Activated CD8-positive, alpha-beta memory T cell treated with anti-CD3 and anti-CD28 coated beads, Interleukin-2, amount 50 U/mL, for 48 hours (primary cell): Measurements from ENCODE around the gene TMEM184C.

Source experiments
- DNase-seq: peaks from one replicate; pipeline ENCODE4 v3.0.0-alpha.2; 2020

Gene TMEM184C

DNA sequence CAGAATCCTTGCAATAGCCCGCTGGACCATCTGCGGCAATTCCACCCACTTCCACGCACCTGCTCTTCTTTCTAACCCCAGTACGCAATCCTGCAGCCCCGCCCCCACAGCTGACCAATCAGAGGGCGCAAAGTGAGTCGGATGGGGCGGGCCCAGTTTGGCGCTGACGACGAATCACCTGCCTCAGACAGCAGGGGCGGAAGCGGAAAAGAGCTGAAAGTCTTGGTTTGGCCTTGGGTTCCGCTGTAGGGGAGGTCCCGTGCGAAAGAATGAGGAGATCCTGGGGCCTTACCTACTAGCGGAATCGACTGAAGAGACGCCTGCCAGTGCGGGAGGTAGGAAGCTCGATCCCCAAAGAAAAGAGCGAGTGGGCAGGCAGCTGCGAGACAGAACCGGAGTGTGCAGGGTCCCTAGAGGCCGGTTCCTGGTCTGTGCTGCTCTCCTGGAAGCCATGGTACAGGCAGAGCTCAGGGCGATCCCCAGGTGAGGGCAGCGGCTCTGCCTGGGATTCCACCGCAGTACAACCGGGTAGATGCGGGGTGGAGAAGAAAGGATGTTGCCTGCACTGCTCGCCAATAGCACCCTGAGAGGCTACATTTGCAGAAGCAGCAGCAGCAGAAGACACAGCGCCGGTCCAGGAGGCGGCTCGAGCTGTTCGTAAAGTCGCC, at the start of gene TMEM184C:
TSS of gene TMEM184C (plus strand) at position 225 of the 668 bp plus-strand sequence. CDS start 560 bp downstream, outside the sequence.
- DNase-seq, result peak; percentile 98

DNA sequence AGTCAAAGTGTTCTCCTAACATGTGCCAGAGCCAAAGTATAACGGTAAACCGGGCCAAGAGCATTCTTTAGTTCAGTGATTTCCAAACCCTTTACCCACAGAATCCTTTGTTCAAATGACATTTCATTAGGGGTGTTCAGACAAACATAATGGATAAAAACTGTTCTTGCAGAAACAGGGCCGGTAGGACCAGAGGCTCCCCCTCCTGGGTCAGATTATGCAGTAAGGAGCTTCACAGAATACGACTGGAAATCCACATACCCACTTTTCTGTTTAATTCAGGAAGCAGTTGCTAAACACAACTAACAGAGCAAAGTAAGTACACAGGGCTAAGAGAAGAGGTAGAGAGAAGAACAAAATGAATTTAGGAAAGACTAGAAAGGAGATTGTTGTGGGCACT, 46.6 kb upstream of the TMEM184C start:
- no peak for DNase-seq

DNA sequence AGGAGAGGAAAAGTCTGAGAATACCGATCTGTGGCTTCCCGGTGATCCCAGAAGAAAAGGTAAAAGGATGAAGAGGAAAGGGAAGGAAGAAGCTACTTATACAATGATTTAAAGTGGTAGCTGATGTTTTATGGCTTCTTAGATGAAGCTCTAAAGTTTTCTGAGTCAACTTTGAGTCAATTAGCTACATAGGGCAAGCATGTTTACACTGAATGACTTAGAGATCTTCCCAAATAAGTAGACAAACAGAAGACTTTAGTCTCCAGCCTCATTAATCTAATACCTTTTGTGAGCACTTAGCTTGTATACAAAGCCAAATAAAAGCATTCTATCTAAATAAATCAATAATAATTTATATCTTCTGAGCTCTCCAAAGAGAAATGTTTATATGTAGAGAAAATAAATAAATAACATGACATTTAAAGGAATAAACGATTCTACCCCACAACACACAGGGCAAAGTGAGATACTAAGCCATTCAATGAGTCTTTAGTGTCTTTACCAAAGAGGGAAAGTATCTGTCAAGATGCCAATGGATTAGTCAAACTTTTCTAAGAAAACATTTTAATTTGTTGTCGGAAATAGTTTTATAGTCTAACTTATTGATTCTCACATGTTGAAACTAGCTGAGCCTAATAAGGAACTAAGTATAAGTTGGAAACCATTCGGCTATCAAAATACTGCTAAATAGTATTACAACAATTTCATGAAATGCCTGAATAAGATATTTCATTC, 46.0 kb upstream of the TMEM184C start:
- DNase-seq, result no peak

DNA sequence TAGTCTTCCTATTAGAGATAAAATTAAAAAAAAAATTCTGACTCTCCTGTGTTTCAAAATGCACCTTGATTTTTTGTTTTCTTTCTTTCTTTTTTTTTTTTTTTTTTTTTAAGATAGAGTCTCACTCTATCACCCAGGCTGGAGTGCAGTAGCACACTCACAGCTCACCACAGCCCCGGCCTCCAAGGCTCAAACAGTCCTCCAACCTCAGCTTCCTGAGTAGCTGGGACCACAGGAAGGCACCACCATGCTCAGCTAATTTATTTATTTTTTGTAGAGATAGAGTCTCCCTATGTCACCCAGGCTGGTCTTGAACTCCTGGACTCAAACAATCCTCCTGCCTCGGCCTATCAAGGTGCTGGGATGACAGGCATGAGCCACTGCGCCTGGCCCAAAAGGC, 41.1 kb upstream of the TMEM184C start:
- DNase-seq, result no peak

DNA sequence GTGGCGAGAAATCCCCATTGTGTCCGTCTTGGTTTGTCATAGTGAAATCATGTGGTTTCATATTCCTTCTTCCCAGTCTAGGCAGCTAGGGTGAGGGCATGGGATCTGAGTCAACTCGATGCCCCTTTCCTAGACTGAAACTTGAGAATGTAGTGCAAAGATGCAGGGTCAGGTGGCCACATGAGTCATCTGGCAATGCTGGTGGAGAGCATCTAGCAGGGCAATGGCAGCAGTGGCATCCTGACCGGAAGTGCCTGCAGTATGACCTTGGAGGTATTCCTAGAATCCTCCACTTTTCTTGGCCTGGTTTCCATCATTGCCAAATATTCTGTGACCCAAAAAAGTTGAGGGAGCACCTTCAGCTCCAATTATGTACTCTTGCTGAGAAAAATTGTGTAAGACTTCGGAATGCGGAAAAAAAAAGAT, 39.1 kb upstream of the TMEM184C start:
- no peak for DNase-seq

DNA sequence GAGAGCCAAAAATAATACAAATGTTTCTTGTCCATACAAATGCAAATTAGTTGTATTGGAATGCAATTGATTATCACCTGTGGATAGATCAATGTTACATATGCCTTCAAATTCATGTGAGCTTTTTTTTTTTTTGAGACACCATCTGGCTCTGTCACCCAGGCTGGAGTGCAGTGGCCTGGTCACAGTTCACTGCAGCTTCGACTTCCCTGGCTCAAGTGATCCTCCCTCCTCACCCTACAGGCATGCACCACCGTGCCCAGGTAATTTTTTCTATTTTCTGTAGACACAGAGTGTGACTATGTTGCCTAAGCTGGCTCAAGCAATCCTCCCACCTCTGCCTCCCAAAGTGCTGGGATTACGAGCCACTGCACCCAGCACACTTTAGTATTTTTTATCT, 38.6 kb upstream of the TMEM184C start:
- DNase-seq, result no peak

DNA sequence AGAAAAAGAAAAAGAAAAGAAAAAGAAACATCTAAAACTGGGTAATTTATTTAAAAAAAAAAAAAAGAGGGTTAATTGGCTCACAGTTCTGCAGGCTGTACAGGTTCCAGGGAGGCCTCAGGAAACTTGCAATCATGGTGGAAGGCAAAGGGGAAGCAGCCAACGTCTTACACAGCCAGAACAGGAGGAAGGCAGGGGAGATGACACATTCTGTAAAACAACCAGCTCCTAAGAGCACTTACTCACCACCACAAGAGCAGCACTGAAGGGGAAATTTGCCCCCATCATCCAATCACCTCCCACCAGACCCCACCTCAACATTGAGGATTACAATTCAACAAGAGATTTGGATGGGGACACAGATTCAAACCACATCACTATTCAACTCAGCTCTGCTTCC, 36.8 kb upstream of the TMEM184C start:
- no peak for DNase-seq

DNA sequence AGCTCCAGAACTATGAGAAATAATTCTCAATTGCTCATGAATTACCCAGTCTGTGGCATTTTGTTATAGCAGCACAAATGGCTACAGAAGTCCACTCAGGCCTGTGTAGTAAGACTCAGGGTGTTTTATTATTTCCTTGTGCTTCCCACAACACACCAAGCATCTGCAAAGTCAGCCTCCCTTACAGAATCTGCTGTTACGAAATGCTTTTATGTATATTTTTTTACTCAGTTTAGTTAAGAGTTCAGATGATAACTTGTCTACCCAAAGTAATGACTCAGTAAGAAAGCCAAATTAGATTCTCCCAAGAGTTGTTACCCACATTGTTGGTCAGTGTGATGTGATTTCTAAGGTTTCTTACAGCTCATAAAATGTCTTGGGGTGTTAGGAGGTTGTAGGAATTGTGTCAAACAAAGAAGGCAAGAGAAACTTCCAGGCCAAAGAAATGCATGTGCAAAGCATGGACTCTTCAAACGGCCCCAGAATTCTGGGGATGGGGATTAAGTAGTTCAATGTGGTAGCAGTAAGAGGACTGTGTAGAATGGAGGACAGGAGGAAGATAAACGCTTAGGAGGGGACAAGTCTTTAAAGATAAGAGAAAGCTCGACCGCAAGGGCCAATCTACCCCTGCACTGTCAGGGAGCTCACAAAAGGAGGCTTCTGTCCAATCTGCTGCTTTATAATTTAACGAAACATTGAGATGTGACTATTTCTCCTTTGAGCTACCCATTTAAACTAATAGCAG, 35.4 kb upstream of the TMEM184C start:
- DNase-seq, result no peak

DNA sequence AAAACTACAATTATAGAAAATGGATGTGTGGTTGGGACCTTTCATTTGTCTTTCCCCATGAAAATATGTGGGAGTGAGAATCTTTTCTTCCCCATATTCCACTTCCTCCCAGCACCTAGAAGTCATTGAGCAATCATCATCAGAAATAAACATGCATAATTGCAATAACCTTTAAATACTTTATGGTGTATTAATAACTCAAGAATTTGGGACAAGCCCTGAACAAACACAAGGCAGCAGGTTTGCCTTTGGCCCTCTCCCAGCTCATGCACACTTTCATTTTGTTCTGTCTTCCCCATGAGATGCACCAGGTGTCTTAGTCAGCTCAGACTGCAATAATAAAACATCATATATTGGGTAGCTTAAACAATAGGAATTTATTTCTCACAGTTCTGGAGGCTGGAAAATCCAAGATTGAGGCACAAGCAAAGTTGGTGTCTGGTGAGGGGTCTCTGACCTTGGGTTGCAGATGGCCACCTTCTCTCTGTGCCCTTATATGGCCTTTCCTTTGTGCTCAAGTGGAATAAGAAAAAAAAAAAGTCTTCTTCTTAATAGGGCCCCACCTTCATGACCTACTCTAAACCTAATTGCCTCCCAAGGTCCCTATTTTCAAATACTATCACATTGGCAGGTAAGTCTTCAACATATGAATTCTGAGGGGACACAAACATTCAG, 34.7 kb upstream of the TMEM184C start:
- DNase-seq, result no peak

DNA sequence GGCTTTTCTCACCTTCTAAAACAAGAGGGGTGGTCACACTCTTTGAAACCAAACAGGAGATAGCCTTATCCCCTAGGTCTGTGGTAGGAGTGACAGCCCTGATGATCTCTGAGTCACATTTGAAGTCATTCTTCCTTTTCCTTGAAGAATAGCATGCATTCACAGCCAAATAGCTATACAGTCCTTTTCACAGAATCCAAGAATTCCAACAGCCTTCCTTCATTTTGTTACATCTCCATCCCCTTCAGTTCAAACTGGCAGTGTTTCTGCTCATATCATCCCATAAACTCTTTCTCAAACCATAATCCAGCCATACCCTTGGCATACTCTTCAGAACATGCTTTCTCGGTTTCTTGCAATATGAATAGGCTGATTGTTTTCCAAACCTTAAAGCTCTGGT, 33.3 kb upstream of the TMEM184C start:
- no peak for DNase-seq

DNA sequence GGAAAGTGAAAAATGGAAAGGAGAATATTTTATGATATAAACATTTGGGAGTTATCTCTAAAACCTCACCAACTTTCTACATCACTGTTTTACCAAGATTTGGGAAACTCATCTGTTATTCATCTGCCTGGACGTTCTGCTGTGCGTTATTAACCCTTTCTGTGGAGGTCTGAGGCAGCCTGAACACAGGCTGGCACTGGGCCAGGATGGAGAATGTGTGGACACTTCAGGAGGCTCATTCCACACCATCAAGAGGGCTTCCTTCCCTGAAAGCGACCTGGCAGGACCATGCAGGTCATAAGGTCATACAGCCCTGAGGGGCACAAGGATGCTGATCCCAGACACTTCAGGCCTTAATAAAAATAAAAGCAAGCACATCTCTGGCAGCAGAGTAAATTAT, 31.2 kb upstream of the TMEM184C start:
- DNase-seq, result no peak

DNA sequence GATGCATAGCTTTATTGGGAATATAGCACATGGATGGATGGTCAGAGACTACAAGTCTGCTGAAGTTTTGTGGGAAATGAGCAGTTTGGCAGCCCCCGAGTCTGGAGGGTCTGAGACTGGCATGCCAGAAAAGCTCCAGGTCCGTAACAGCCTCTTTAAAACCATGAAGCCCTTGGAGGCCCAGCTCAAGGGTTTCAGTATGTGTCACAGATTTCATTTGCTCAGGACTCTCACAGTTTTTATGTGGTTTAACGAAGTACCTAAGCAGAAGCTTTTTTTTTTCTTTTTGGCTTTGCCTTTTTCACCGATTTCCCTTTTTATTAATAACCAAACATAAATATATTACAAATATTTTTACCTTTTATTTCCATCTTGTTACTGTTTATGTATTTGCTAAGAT, 30.6 kb upstream of the TMEM184C start:
- DNase-seq, result no peak

DNA sequence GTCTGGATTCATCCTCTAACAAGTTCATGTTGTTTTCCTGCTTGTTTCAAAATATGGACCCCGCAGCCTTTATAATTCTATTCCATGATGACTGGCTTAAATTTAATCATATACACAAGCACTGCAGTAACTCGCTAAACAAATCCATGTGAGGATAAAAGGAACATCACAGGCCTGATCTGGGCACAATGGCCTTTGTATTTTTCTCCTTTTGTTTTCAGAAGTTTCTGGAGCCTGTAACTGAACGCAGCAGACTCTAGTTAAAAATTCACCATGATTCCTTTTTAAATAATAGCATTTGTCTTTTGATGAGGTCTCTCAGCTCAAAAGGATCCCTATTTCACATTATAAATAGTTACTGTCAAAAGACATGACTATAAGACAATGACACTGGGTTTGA, 30.2 kb upstream of the TMEM184C start:
- no peak for DNase-seq

DNA sequence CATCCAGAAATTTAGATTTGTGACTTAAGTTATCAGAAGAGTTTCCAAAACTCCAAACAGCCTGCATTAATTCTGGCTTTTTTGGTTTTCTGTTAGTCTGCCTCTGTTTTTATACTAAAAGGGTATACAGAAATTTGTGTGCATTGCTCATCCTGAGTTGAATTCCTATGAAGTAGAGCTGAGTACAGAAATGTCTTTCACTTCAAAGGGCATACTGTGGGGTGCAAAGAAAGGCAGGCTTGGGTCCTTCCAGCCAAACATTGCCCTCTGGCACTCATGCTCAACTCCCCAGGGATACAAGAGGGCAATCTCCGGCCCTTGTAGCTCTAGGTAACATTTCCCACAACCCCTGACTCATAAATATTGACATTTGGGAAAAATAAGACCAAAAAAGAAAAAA, 27.6 kb upstream of the TMEM184C start:
- no peak for DNase-seq

DNA sequence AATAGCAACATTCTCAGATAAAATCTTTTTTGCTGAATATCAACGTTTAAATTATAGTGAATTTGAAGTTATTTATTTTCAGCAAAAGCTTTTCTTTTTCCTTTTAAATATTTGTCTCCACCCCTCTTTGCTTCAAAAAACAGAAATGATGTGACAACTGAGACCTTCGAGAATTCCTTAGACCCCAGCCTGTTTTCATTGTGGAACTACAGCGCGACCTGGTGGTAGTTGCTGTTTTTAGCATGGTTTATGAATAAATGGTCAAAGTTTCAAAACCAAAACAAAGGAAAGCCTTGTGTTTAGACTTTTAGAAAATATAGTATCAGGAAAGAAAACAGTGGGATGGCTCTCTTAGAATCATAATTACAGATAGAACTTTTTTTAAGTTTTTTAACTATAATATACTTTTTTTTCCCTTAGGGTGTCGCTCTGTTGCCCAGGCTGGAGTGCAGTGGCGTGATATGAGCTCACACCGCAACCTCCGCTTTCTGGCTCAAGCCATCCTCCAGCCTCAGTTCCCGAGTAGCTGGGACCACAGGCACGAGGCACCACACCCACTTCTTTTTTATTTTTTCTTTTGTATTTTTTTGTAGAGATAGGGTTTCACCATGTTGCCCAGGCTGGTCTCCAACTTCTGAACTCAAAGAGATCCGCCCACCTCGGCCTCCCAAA, 26.8 kb upstream of the TMEM184C start:
- peak; percentile 71 for DNase-seq

DNA sequence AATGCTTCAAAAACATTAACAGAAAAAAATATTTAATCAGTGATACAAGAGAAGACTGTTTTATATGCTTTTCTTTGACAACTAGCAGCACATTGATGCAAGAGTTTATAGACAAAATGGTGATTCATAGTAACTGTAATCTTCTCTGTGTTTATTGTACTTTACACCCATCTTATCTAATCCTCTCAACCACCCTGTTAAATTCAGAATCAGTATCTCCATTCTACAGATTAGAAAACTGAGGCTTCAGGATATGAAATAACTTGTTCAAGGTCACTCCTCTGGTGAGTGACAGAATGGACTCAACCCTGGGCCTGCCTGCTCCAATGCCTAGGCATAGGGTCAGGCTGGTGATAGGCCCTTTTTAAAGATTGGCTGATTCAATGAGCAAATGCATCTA, 26.1 kb upstream of the TMEM184C start:
- no peak for DNase-seq

DNA sequence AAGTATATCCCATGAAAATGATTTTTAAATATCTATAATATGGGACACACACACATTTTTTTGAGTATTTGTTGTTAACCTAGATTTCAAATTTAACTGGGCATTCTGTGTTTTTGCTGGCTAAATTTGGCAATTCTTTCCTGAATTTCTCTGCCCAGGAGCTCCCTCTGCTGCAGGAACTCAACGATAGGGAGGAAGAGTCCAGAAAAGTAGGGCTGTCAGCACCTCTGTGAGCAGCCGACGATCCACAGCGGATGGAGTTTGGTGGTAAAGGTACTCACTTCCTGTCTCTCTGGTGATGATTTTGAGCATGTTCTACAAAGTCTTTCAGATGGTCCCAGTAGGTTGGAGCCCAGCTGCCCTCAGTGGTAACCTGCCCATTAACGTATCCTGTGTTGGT, 23.1 kb upstream of the TMEM184C start:
- DNase-seq, result no peak

DNA sequence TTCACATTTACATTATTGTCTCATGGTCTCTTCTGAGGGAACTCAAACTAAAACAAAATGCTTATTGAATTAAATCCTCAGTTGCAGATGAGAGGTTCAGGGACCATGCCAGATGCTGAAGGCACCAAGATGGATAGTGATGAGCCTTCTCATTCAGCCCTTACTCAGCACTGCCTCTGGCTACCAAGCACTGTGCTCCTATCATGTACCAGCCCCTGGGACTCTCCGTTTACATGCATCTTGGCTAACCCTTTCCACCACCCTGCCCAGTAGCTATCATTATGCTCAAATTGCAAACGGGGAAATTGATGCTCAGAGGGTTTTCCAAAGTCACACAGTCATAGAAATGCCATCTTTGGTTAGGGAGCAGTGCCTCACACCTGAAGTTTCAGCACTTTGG, 22.6 kb upstream of the TMEM184C start:
- no peak for DNase-seq

DNA sequence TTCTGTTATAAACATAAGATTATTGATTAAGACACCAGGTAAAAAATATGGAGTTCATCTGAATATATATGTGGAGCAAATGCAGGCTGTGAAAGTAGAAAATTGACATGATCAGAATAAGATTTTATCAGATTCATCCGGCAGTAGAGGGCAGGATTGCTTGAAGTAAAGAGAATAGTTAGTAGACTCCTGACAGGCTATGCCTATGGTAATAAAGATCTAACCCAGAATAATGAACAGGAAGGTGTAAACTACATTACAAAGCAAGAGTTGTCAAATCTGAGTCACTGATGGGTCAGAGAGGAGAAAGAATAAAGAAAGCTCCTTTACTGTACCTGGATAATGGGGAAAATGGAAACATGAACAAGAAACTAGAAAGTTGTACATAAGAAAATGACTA, 20.8 kb upstream of the TMEM184C start:
- DNase-seq, result no peak

DNA sequence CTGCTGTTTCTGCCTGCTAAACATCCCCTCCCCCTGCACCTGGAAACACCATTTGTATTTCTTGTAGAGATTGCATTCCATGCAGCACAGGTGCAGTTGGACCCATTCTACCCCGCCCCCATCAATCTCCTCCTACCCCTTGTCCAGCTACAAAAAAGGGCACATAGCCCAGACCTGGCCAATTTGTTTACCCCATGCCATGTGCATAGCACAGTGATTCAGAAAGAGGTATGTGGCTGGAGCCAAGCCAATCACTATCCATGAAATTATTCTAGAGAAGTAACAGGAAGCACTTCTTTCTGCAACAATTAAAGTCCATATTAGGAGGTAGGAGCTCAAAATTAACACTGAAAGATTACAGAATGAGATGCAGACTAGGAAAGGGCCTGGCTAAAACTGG, 20.2 kb upstream of the TMEM184C start:
- no peak for DNase-seq

DNA sequence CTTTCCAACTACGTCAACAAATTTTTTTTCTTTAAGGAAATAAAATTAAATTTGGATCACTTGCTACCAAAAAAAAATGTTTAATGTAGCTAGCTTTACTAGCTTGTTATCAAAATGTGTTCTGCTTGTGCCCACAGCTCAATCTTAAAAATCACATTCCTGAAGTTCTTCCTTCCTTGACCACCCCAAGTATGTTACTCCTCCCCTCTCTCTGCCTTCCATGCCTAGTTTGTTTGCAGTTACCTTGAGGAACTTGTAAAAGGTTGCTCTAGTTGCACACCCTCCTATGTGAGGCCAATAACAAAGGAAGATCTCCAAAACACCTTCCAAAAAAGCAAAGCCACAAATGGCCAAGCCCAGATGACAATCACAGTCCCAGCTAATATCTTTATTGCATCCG, 19.6 kb upstream of the TMEM184C start:
- DNase-seq, result no peak

DNA sequence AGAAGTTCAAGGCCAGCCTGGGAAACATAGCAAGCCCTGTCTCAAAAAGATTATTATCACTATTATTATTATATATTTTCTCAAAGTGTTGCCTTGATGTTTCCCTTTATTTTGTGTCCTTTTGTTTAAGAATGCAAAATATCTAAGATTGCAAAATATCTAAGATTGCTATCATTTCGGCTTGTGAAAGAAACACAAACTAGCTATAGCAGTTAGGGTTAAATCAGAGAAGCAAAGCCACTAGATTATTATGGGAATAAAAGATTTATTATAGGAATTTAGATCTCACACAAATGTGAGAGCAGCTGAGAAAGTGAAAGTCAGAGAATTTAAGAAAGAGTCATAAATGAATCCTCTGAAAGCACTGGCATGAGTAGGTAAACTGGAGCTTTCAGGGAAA, 18.0 kb upstream of the TMEM184C start:
- no peak for DNase-seq

DNA sequence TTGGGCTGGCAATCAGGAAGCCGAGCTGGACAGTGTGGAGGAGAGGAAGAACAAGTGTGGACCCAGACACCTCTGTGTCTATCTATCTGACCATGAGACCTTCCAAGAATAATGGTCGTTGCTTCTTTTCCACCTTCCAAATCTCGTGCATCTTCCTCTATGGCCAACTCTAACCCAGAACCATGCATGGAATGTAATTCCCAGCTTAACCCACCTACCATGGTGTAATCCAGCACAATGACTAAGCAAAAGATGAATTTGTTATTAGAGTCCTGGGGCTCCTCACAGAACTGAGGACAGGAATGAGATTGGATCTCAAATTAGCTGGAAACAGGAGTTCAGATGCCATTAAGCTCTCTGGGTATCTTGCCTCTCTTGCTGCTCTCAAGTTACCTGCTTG, 17.4 kb upstream of the TMEM184C start:
- DNase-seq, result no peak
